ENCODE measurements around the gene MUC5AC. TPM values are rescaled to one million over a fixed set of nuclear protein-coding genes. Genes with fewer than 3 reads are reported as not detected.

The MUC5AC gene
- polyA plus RNA-seq, 1 donor (not counting 4 experiments of a cell fraction or from before 2014, with no cell fraction given), result not detected

- Histone ChIP-seq H3K9ac (ENCODE audit: control insufficient read depth, extremely low read depth, insufficient read depth, low read length) (no peak overlapping the region), H3K79me2 (ENCODE audit: control insufficient read depth, insufficient read depth, low read length) (no peaks in the 10 kb centered on the region), H3K4me2 (ENCODE audit: control insufficient read depth, extremely low read depth, insufficient read depth, low read depth, low read length) (no peak overlapping the region), H3K4me3 (ENCODE audit: control insufficient read depth in 2 of 3, extremely low read depth in 1 of 3, insufficient read depth in 2 of 3, low read depth in 1 of 3, low read length in 3 of 3) (no peak overlapping the region), H3K9me3 (ENCODE audit: control insufficient read depth, low read depth, low read length) (no peaks in the 10 kb centered on the region), H3K27me3 (ENCODE audit: control insufficient read depth, extremely low read depth, insufficient read depth, low read length) (peaks cover 17% of the 10 kb centered on the region), H2AFZ (ENCODE audit: control insufficient read depth, low read length) (no peak overlapping the region), H3K9me1 (ENCODE audit: control insufficient read depth, extremely low read depth, insufficient read depth, low read length) (no peaks in the 10 kb centered on the region), H3K36me3 (ENCODE audit: control insufficient read depth in 2 of 2, extremely low read depth in 1 of 2, insufficient read depth in 2 of 2, low read length in 2 of 2) (no peaks in the 10 kb centered on the region), H4K20me1 (ENCODE audit: control insufficient read depth, extremely low read depth, insufficient read depth, low read length) (no peaks in the 10 kb centered on the region), H3K4me1 (ENCODE audit: control insufficient read depth, extremely low read depth, insufficient read depth, low read length) (no peaks in the 10 kb centered on the region), H3K27ac (ENCODE audit: control insufficient read depth, insufficient read depth, low read length) (no peak overlapping the region)
- dilution Hi-C loops (cut with MboI; ENCODE audit: extremely low pct_ligation_motif_present, low sequenced_read_pairs), result no loop called here
- no peak for FAIRE-seq
- DNase-seq (ENCODE audit: low read depth, low spot score), result no peak
- TF ChIP-seq EZH2 (IDR thresholded peaks at IDR 0.05; ENCODE audit: low read length), result no peak
- TF ChIP-seq CTCF (optimal IDR thresholded peaks at IDR 0.05 in 1 of 3, IDR thresholded peaks at IDR 0.05 in 1 of 3, conservative IDR thresholded peaks at IDR 0.05 in 1 of 3; ENCODE audit: extremely low read depth in 1 of 3, insufficient read depth in 2 of 3, low read length in 3 of 3), result no peak
Observed at GRCh38 chr11:1126935-1127663, 30.7 kb upstream of the MUC5AC start.

GRCh38 chr11:1127664-1128162 is 30.0 kb upstream of the MUC5AC start:
- Histone ChIP-seq H3K4me1 (ENCODE audit: control insufficient read depth, extremely low read depth, insufficient read depth, low read length) (no peaks in the 10 kb centered on the region), H2AFZ (ENCODE audit: control insufficient read depth, low read length) (no peak overlapping the region), H4K20me1 (ENCODE audit: control insufficient read depth, extremely low read depth, insufficient read depth, low read length) (no peaks in the 10 kb centered on the region), H3K36me3 (ENCODE audit: control insufficient read depth in 2 of 2, extremely low read depth in 1 of 2, insufficient read depth in 2 of 2, low read length in 2 of 2) (no peaks in the 10 kb centered on the region), H3K9me1 (ENCODE audit: control insufficient read depth, extremely low read depth, insufficient read depth, low read length) (no peaks in the 10 kb centered on the region), H3K79me2 (ENCODE audit: control insufficient read depth, insufficient read depth, low read length) (no peaks in the 10 kb centered on the region), H3K27ac (ENCODE audit: control insufficient read depth, insufficient read depth, low read length) (no peak overlapping the region), H3K27me3 (ENCODE audit: control insufficient read depth, extremely low read depth, insufficient read depth, low read length) (peaks cover 17% of the 10 kb centered on the region), H3K4me3 (ENCODE audit: control insufficient read depth in 2 of 3, extremely low read depth in 1 of 3, insufficient read depth in 2 of 3, low read depth in 1 of 3, low read length in 3 of 3) (no peak overlapping the region), H3K4me2 (ENCODE audit: control insufficient read depth, extremely low read depth, insufficient read depth, low read depth, low read length) (no peak overlapping the region), H3K9me3 (ENCODE audit: control insufficient read depth, low read depth, low read length) (no peaks in the 10 kb centered on the region), H3K9ac (ENCODE audit: control insufficient read depth, extremely low read depth, insufficient read depth, low read length) (no peak overlapping the region)
- dilution Hi-C loops (cut with MboI; ENCODE audit: extremely low pct_ligation_motif_present, low sequenced_read_pairs), result no loop called here
- DNase-seq (ENCODE audit: low read depth, low spot score), result no peak
- TF ChIP-seq EZH2 (IDR thresholded peaks at IDR 0.05; ENCODE audit: low read length), result no peak
- TF ChIP-seq CTCF (optimal IDR thresholded peaks at IDR 0.05 in 1 of 3, IDR thresholded peaks at IDR 0.05 in 1 of 3, conservative IDR thresholded peaks at IDR 0.05 in 1 of 3; ENCODE audit: extremely low read depth in 1 of 3, insufficient read depth in 2 of 3, low read length in 3 of 3), result no peak
- FAIRE-seq, result no peak
